ENCODE measurements around the gene RNF224. TPM values are rescaled to one million over a fixed set of nuclear protein-coding genes. Genes with fewer than 3 reads are reported as not detected.

Gene RNF224
- total and polyA plus RNA-seq, 2 of the 13 experiments (the other 11 are each of a cell fraction or from before 2014, with no cell fraction given): 0.09 TPM; not detected in 1

- TF ChIP-seq TERF1 (CRISPR knock-in tag; IDR thresholded peaks at IDR 0.05) (no peak), ZNF329 (CRISPR knock-in tag; IDR thresholded peaks at IDR 0.05; ENCODE audit: low read depth) (no peak), GATAD2A (CRISPR knock-in tag; IDR thresholded peaks at IDR 0.05) (no peak), HOXA3 (CRISPR knock-in tag; IDR thresholded peaks at IDR 0.05) (no peak; the same call in 1 of the 2 replicates), ZNF841 (CRISPR knock-in tag; IDR thresholded peaks at IDR 0.05; ENCODE audit: borderline replicate concordance) (no peak; the same call in 1 of the 2 replicates), ZBTB49 (CRISPR knock-in tag; IDR thresholded peaks at IDR 0.05; ENCODE audit: borderline replicate concordance) (no peak), ZFP36L1 (CRISPR knock-in tag; IDR thresholded peaks at IDR 0.05) (no peak), TCF12 (IDR thresholded peaks at IDR 0.05) (no peak), TCF12 (CRISPR knock-in tag; IDR thresholded peaks at IDR 0.05) (no peak), SRY (CRISPR knock-in tag; IDR thresholded peaks at IDR 0.05) (no peak), TP53 (CRISPR knock-in tag; conservative IDR thresholded peaks at IDR 0.05) (no peak), SP2 (CRISPR knock-in tag; IDR thresholded peaks at IDR 0.05) (peak; percentile 14; the same call in 1 of the 2 replicates), NBN (conservative IDR thresholded peaks at IDR 0.05) (no peak), SALL2 (CRISPR knock-in tag; IDR thresholded peaks at IDR 0.05) (no peak), NONO (IDR thresholded peaks at IDR 0.05) (no peak), NONO (CRISPR knock-in tag; conservative IDR thresholded peaks at IDR 0.05) (peak; percentile 2; the same call in 1 of the 2 replicates), HNF1A (IDR thresholded peaks at IDR 0.05; ENCODE audit: low read depth) (no peak), HNF1A (CRISPR knock-in tag; IDR thresholded peaks at IDR 0.05; ENCODE audit: borderline replicate concordance) (no peak), RARA (CRISPR knock-in tag; IDR thresholded peaks at IDR 0.05) (no peak), RFXAP (CRISPR knock-in tag; IDR thresholded peaks at IDR 0.05; ENCODE audit: borderline replicate concordance) (no peak), ZIK1 (CRISPR knock-in tag; IDR thresholded peaks at IDR 0.05; ENCODE audit: borderline replicate concordance, low read depth) (no peak), TIGD3 (CRISPR knock-in tag; IDR thresholded peaks at IDR 0.05; ENCODE audit: borderline replicate concordance) (no peak), TOE1 (CRISPR knock-in tag; IDR thresholded peaks at IDR 0.05) (no peak)
These were observed 28.3 kb downstream of the RNF224 start (continued) for GRCh38 chr9:137255448-137256114.
